ENCODE data around the gene ANXA4.
"Not testable (repeated sequence)": the region's sequence is repeated elsewhere in the genome, so short reads cannot be mapped to it uniquely, and the experiment has no call there.

Gene ANXA4

DNA sequence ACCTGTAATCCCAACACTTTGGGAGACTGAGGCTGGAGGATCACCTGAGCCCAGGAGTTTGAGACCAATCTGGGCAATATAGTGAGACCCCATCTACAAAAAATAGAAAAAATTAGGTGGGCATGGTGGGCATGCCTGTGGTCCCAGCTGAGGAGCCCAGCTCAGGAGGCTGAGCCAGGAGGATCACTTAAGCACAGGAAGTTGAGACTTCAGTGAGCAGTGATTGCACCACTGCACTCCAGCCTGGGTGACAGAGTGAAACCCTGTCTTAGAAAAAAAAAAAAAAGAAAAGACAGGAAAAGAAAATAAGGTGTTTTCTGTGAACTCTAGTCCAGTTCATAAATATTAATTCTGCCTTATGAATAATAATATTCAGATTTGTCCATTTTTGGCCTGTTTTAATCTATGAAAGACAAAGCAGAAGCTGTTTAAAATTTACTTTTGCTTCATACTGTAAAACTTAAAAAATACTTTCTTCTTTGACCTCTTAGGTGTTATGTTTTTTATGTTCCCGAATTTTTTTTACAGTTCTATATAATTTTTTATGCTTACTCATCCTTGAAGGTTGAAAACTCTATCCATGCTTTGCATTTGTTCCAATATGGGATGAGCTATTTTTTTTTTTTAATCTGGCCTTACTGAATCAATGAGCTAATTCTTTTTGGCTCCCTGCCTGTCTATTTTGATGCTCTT is 8.4 kb upstream of the ANXA4 start:
- no peak for TF ChIP-seq CTCF (conservative IDR thresholded peaks at IDR 0.05)
- H3K27ac ChIP-seq = no peak overlapping the region

DNA sequence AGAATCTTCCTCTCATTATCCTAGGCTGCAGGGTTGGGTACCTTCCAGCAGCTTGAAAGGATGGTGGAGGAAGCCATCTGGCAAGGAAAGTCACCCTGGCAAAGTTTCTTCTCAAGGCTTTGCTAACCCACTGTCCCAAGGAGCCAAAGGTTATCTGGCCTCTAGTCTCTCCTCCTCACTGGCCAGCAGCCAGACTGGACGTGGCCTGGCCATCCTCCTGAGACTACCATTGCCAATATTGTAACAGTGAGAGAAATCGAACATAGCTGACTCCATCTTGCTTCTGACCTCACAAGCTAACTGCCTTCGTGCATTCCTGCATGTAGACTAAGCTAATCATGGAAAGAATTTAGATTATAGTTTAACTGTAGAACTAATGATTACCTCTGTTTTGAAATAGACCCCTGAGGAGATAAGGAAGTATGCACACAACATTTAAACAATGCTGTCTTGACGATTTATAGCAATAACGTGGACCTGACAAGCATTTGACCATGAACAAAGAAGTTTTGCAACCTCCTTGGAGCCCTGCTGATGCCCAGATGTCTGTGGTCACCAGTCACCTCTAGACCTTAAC is 7.8 kb upstream of the ANXA4 start:
- no peak for TF ChIP-seq CTCF (conservative IDR thresholded peaks at IDR 0.05)
- no peak overlapping the region for H3K27ac ChIP-seq

DNA sequence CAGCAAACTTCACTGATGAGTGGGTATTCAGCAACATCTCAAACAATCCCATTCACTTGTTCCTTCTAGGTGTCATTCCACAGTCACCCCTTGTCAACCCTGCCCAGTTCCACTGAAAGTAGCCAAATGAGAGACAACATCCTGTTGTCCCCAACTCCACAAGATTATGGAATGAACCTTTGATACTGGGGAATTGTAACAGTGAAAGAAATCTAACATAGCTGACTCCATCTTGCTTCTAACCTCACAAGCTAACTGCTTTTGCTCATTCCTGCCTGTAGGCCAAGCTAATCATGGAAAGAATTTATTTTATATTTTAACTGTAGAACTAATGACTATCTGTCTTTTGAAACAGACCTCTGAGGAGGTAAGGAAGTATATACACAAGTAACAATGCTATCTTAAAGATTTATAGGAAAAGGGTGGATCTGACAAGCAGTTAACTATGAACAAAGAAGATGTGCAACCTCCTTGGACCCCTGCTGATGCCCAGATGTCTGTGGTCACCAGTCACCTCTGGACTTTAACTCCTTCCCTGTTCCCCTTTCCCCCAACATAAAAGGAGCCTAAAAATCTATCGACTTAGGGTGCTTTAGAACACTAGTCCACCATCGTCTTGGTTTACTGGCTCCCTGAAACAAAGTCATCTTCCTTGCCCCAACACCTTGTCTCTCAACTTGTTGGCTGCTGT is 6.9 kb upstream of the ANXA4 start:
- H3K27ac ChIP-seq = no peak overlapping the region
- TF ChIP-seq CTCF (conservative IDR thresholded peaks at IDR 0.05) = no peak

- H3K27ac ChIP-seq = no peak overlapping the region
- TF ChIP-seq CTCF (conservative IDR thresholded peaks at IDR 0.05) = no peak
Measured at GRCh38 chr2:69735686-69736085, 6.2 kb upstream of the ANXA4 start.

DNA sequence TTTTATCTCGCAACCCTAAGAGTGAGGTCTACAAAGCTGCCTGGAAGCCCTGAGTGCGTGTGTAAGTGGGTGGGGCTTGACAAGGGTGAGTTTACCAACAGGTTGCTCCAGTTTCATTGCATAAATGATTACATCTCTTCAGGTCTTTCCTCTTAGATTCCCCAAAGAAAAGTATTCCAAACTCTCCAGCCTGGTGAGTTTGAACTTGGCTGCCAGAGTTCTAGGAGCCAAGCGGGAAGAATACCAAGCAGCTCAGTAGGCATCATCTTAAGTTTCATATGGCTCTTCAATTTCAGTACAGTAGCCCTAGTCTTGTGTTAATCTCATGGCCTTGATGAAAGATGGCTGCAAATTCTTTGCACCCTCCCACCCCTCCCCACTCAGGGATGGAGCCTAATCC is 3.8 kb upstream of the ANXA4 start:
- H3K27ac ChIP-seq = not testable (repeated sequence)

- peak overlapping the region; percentile 88 for H3K27ac ChIP-seq
- no peak for TF ChIP-seq CTCF (conservative IDR thresholded peaks at IDR 0.05)
Measured at GRCh38 chr2:69740502-69740951, 1.4 kb upstream of the ANXA4 start.

DNA sequence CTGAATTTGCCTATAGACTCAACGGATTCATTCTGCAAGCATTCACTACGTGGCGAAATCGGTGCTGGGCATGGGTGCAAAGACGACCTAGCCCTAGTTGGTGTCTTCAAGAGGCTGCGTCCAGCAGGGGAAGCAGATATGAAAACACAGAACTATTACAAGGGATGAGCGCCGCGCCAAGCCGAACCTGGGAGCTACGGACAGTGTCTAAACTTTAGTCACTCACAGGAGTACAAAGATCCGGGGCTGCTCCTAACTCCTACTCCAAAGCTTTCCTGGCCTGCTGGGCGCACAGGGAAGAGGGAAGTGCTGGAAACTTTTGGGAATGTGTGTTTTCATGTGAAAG is 732 bp upstream of the ANXA4 start:
- TF ChIP-seq CTCF (conservative IDR thresholded peaks at IDR 0.05) = peak; percentile 34
- H3K27ac ChIP-seq = peak overlapping the region; percentile 88

Data from VCaP (cell line).